Karpas-422 (cell line): ENCODE measurements around the gene PRTN3. TPM values are rescaled to one million over a fixed set of nuclear protein-coding genes. Genes with fewer than 3 reads are reported as not detected.

Source experiments
- DNase-seq: peaks from one replicate; pipeline ENCODE4 v3.0.0-alpha.2; 2015
- H2AFZ ChIP-seq: fragments of 200-600 bp; sonication (generic); 2 replicates; pipeline ENCODE4 v1.6.1; 2014; ENCODE audit warnings: antibody characterized with exemption, low read length, mixed read lengths
- H3K27ac ChIP-seq: fragments of 200-600 bp; sonication (generic); 2 replicates; pipeline ENCODE4 v1.5.1; 2014; ENCODE audit warnings: mild to moderate bottlenecking, low read length, moderate library complexity
- H3K27me3 ChIP-seq: fragments of 200-600 bp; sonication (generic); 2 replicates; pipeline ENCODE4 v1.6.1; 2014; ENCODE audit warnings: low read length, mixed read lengths
- H3K36me3 ChIP-seq: fragments of 200-600 bp; sonication (generic); 2 replicates; pipeline ENCODE4 v1.6.1; 2014; ENCODE audit warnings: low read length, mixed read lengths; ENCODE audit not compliant: insufficient read depth
- H3K4me1 ChIP-seq: fragments of 200-600 bp; sonication (generic); 2 replicates; pipeline ENCODE4 v1.6.1; 2014; ENCODE audit warnings: mild to moderate bottlenecking, low read length, mixed read lengths
- H3K4me2 ChIP-seq: fragments of 200-600 bp; sonication (generic); 2 replicates; pipeline ENCODE4 v1.6.1; 2014; ENCODE audit warnings: low read length, low read depth, mild to moderate bottlenecking; ENCODE audit not compliant: poor library complexity, severe bottlenecking
- H3K4me3 ChIP-seq: fragments of 200-600 bp; sonication (generic); 2 replicates; pipeline ENCODE4 v1.5.1; 2014; ENCODE audit warnings: mild to moderate bottlenecking, antibody characterized with exemption, low read length, mixed read lengths
- H3K79me2 ChIP-seq: fragments of 200-600 bp; sonication (generic); 2 replicates; pipeline ENCODE4 v1.6.1; 2014; ENCODE audit warnings: mild to moderate bottlenecking, low read length, mixed read lengths
- H3K9ac ChIP-seq: fragments of 200-600 bp; sonication (generic); 2 replicates; pipeline ENCODE4 v1.6.0; 2014; ENCODE audit warnings: low read length
- H3K9me2 ChIP-seq: fragments of 200-600 bp; sonication (generic), shearing (Covaris generic); replicated peaks from 2 replicates; pipeline ENCODE4 v1.6.0; 2014; ENCODE audit warnings: mild to moderate bottlenecking, low read length, moderate library complexity; ENCODE audit not compliant: insufficient read depth
- H3K9me3 ChIP-seq: fragments of 300-700, 200-600 bp; sonication (generic); 2 replicates; pipeline ENCODE4 v1.6.1; 2014; ENCODE audit warnings: low read length, mixed read lengths
- H4K20me1 ChIP-seq: fragments of 200-600 bp; sonication (generic); 2 replicates; pipeline ENCODE4 v1.6.1; 2014; ENCODE audit warnings: mild to moderate bottlenecking, antibody characterized with exemption, low read length, low read depth; ENCODE audit not compliant: insufficient read depth
- total RNA-seq: library from RNA; depleted of rRNA; stranded (reverse); fragments of >200 nt; shearing (Covaris generic); gene quantifications from 2 replicates; pipeline ENCODE4 v1.2.3, GENCODE V29; 2014; ENCODE audit warnings: low replicate concordance

The PRTN3 gene
- total RNA-seq, 1 experiment from 2014 or later, result not detected

DNA sequence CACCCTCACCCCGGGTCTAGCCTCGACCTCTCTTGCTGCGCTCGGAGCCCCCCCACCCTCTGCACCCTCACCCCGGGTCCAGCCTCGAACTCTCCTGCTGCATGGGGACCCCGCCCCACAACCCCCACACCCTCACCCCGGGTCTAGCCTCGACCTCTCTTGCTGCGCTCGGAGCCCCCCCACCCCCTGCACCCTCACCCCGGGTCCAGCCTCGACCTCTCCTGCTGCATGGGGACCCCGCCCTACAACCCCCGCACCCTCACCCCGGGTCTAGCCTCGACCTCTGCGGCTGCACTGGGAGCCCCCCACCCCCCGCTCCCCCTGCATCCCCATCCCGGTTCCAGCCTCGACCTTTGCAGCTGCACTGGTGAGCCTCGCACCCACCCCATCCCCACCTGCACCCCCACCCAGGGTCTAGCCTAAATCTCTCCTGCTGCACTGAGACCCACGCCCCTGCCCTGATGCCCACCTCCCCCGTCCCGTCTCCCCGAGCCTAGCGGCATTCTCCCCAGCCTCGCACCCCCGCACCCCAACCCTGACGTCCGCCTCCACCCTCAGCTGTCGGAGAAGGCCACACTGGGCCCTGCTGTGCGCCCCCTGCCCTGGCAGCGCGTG is 20.4 kb downstream of the PRTN3 start:
- Histone ChIP-seq H3K36me3 (no peaks in the 10 kb centered on the region), H2AFZ (no peak overlapping the region), H3K27me3 (no peaks in the 10 kb centered on the region), H3K4me2 (no peak overlapping the region), H3K27ac (no peak overlapping the region), H3K79me2 (no peaks in the 10 kb centered on the region), H3K9me3 (no peaks in the 10 kb centered on the region), H4K20me1 (0 out of 2 replicates have a peak, but pooled peaks cover 3% of the 10 kb centered on the region), H3K4me3 (peak overlapping the region; percentile 47; the same call in 1 of the 2 replicates), H3K9ac (no peak overlapping the region), H3K9me2 (no peaks in the 10 kb centered on the region), H3K4me1 (peaks cover 9% of the 10 kb centered on the region; the same call in 1 of the 2 replicates)
- DNase-seq, result no peak

DNA sequence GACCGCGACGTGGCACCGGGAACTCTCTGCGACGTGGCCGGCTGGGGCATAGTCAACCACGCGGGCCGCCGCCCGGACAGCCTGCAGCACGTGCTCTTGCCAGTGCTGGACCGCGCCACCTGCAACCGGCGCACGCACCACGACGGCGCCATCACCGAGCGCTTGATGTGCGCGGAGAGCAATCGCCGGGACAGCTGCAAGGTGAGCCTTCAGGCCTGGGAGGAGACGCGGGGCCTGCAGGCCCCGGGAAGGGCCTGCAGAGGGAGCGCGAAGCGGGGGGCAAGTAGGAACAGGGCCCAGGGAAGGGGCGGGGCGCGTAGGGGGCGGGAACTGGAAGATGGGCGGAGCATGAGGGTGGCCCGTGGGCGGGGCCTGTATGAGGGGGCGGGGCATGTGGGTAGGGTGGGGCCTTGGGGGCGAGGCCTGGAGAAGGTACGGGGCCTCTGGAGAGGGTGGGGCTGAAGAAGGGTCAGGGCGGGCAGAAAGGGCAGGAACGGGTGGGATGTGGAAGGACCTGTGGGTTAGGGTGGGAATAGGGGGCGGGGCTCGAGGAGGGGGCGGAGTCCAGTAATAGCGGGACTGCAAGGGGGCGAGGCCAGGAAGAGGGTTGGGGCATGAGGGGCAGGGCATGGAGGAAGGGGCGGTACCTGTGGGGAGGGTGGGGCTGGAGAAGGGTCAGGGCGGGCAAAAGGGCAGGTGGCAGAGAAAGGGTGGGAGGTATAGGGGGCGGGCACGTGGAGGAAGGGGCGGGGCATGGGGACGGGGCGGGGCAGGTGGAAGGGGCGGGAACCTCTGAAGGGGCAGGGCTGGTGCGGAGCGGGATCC is 21.2 kb downstream of the PRTN3 start:
- H4K20me1 ChIP-seq, result 0 out of 2 replicates have a peak, but pooled peaks cover 3% of the 10 kb centered on the region
- peak; percentile 90 for DNase-seq
- no peak overlapping the region for H3K27ac ChIP-seq
- H3K27me3 ChIP-seq, result no peaks in the 10 kb centered on the region
- H3K9me3 ChIP-seq, result no peaks in the 10 kb centered on the region
- H3K4me3 ChIP-seq, result no peak overlapping the region
- no peaks in the 10 kb centered on the region for H3K36me3 ChIP-seq
- H3K9me2 ChIP-seq, result no peaks in the 10 kb centered on the region
- no peaks in the 10 kb centered on the region for H3K79me2 ChIP-seq
- no peak overlapping the region for H3K9ac ChIP-seq
- H3K4me2 ChIP-seq, result no peak overlapping the region
- peaks cover 9% of the 10 kb centered on the region; the same call in 1 of the 2 replicates for H3K4me1 ChIP-seq
- no peak overlapping the region for H2AFZ ChIP-seq

DNA sequence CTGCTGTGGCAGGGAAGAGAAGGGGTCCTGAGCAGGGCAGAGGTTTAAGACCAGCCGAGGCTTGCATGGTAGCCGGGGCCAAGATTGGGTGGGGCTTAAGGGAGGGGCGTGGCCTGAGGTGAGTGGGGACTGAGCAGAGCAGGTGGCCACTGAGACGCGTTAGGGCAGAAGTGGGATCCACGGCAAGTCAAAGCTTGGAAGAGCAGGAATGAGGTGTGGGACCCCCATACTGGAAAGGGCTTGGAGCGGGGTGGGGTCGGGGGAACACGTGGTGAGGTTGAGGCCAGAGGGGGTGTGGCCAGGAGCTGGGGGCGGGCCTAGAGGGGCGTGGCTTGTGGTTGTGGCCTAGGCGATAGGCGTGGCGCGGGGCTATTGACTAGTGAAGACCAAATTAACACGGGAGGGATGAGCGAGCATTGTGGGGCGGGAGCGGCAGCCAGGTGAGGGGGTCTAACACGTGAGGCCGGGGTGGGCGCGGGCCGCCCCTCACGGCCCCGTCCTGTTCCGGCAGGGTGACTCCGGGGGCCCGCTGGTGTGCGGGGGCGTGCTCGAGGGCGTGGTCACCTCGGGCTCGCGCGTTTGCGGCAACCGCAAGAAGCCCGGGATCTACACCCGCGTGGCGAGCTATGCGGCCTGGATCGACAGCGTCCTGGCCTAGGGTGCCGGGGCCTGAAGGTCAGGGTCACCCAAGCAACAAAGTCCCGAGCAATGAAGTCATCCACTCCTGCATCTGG is 21.9 kb downstream of the PRTN3 start:
- no peak overlapping the region for H3K4me2 ChIP-seq
- H3K27me3 ChIP-seq, result no peaks in the 10 kb centered on the region
- no peak overlapping the region for H3K27ac ChIP-seq
- 0 out of 2 replicates have a peak, but pooled peaks cover 3% of the 10 kb centered on the region for H4K20me1 ChIP-seq
- H3K9me2 ChIP-seq, result no peaks in the 10 kb centered on the region
- H3K4me3 ChIP-seq, result no peak overlapping the region
- no peaks in the 10 kb centered on the region for H3K9me3 ChIP-seq
- H3K4me1 ChIP-seq, result peaks cover 9% of the 10 kb centered on the region; the same call in 1 of the 2 replicates
- no peaks in the 10 kb centered on the region for H3K79me2 ChIP-seq
- H3K9ac ChIP-seq, result no peak overlapping the region
- no peak overlapping the region for H2AFZ ChIP-seq
- no peaks in the 10 kb centered on the region for H3K36me3 ChIP-seq
- DNase-seq, result peak; percentile 89

DNA sequence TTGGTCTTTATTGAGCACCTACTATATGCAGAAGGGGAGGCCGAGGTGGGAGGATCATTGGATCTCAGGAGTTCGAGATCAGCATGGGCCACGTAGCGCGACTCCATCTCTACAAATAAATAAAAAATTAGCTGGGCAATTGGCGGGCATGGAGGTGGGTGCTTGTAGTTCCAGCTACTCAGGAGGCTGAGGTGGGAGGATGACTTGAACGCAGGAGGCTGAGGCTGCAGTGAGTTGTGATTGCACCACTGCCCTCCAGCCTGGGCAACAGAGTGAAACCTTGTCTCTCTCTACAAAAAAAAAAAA is 22.5 kb downstream of the PRTN3 start:
- Histone ChIP-seq H3K4me1 (peaks cover 9% of the 10 kb centered on the region; the same call in 1 of the 2 replicates), H3K27me3 (no peaks in the 10 kb centered on the region), H2AFZ (no peak overlapping the region), H3K9me2 (no peaks in the 10 kb centered on the region), H3K4me3 (no peak overlapping the region), H3K9ac (no peak overlapping the region), H3K36me3 (no peaks in the 10 kb centered on the region), H3K9me3 (no peaks in the 10 kb centered on the region), H3K27ac (no peak overlapping the region), H3K4me2 (no peak overlapping the region), H3K79me2 (no peaks in the 10 kb centered on the region), H4K20me1 (0 out of 2 replicates have a peak, but pooled peaks cover 3% of the 10 kb centered on the region)
- no peak for DNase-seq

DNA sequence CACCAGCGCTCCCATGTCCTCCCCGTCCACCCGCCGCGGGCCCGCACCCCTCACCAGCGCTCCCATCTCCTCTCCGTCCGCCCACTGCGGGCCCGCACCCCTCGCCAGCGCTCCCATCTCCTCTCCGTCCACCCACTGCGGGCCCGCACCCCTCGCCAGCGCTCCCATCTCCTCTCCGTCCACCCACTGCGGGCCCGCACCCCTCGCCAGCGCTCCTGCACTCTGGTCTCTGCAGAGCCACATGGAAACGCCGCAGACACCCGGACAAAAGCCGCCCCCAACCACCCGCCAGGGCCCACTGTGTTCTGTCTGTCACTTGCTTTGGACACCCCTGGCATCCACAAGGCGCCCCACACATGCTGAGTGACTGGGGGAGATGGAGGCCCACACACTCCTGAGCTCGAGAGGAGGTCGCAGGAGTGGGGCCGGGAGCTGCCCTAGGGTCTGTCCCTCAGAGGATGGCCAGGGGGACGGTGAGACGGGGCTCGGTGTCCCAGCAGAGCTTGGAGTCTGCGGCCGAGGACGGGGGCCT is 26.0 kb downstream of the PRTN3 start:
- Histone ChIP-seq H2AFZ (no peak overlapping the region), H3K9me3 (no peaks in the 10 kb centered on the region), H3K4me1 (peaks cover 5% of the 10 kb centered on the region), H3K36me3 (0 out of 2 replicates have a peak, but pooled peaks cover 3% of the 10 kb centered on the region), H3K27me3 (no peaks in the 10 kb centered on the region), H3K4me2 (no peak overlapping the region), H3K4me3 (no peak overlapping the region), H3K79me2 (no peaks in the 10 kb centered on the region), H3K9me2 (no peaks in the 10 kb centered on the region), H4K20me1 (no peaks in the 10 kb centered on the region), H3K9ac (no peak overlapping the region), H3K27ac (no peak overlapping the region)
- no peak for DNase-seq

DNA sequence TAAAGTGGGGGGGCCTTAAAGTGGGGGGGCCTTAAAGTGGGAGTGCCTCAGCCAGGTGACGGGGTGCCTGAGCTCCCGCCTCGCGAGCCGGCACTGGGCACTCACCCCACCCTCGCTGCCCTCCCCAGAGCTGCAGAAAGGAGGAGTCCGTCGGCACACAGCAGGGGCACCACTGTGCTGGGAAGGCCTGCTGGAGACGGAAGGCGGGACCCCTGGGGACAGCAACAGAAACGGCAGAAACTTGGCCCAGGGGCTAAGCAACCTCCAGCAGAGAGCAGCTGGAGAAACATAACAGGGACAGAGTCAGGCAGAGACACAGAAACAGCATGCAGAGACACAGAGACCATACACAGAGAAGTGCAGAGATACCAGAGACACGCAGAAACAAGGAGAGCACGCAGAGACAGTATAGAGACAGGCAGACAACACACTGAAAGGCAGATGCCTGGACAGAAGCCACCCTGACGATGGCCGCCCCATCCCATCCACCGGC is 26.5 kb downstream of the PRTN3 start:
- Histone ChIP-seq H3K9me2 (no peaks in the 10 kb centered on the region), H3K4me1 (peaks cover 10% of the 10 kb centered on the region), H3K27me3 (no peaks in the 10 kb centered on the region), H3K27ac (no peak overlapping the region), H3K9me3 (no peaks in the 10 kb centered on the region), H3K79me2 (no peaks in the 10 kb centered on the region), H3K9ac (no peak overlapping the region), H3K36me3 (0 out of 2 replicates have a peak, but pooled peaks cover 3% of the 10 kb centered on the region), H2AFZ (no peak overlapping the region), H3K4me3 (no peak overlapping the region), H4K20me1 (no peaks in the 10 kb centered on the region), H3K4me2 (no peak overlapping the region)
- DNase-seq, result no peak

DNA sequence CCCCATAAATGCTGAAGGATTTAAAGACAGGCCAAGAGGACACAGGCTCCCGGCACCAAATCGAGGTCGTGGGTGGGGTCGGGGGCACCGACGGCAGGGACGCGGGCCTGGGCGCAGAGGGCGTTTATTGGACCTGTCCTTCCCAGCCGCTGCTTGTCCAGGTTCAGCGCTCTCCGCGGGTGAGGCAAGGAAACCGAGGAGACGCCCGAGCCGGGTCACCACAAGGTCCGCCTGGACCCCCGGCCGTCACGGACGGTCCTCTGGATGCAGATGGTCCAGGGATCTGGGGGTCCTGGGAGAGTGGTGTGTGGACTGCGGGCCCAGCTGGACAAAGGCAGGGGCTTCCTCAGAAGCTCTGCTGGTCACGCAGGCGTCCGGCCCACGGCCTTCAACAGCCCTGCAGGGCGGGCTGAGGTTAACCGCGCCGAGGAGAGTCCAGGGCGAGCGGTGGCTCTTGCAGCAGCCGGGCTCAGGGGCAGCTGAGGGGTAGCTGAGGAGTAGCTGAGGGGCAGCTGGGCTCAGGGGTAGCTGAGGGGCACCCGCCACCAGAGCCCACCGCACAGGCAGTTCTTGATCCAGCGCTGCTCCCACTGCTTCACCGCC is 27.2 kb downstream of the PRTN3 start:
- no peaks in the 10 kb centered on the region for H3K9me3 ChIP-seq
- no peak overlapping the region for H3K9ac ChIP-seq
- H3K4me1 ChIP-seq, result peaks cover 14% of the 10 kb centered on the region
- H3K27ac ChIP-seq, result no peak overlapping the region
- H3K9me2 ChIP-seq, result no peaks in the 10 kb centered on the region
- H3K4me3 ChIP-seq, result no peak overlapping the region
- no peak overlapping the region for H3K4me2 ChIP-seq
- no peak for DNase-seq
- no peak overlapping the region for H2AFZ ChIP-seq
- no peaks in the 10 kb centered on the region for H3K27me3 ChIP-seq
- H4K20me1 ChIP-seq, result no peaks in the 10 kb centered on the region
- H3K36me3 ChIP-seq, result 0 out of 2 replicates have a peak, but pooled peaks cover 3% of the 10 kb centered on the region
- H3K79me2 ChIP-seq, result no peaks in the 10 kb centered on the region
